H9 (cell line): Measurements from ENCODE around the gene GZMH. TPM values are rescaled to one million over a fixed set of nuclear protein-coding genes. Genes with fewer than 3 reads are reported as not detected.

ENCODE experiments used
- DNase-seq: peaks from one replicate; pipeline ENCODE4 v3.0.0-alpha.2; 2017
- H2AFZ ChIP-seq: one replicate; pipeline ENCODE4 v1.6.1; 2013; ENCODE audit warnings: mild to moderate bottlenecking, low read length, control low read depth, moderate library complexity
- H2AK5ac ChIP-seq: 2 replicates; pipeline ENCODE4 v1.6.1; 2013; ENCODE audit warnings: low read length, control low read depth, mixed read lengths; ENCODE audit not compliant: insufficient read length
- H2BK120ac ChIP-seq: one replicate; pipeline ENCODE4 v1.6.1; 2013; ENCODE audit warnings: low read depth, mild to moderate bottlenecking, low read length, control low read depth, inconsistent platforms; ENCODE audit not compliant: poor library complexity, severe bottlenecking
- H2BK12ac ChIP-seq: 2 replicates; pipeline ENCODE4 v1.6.1; 2013; ENCODE audit warnings: low read length, control low read depth, mixed read lengths, low read depth; ENCODE audit not compliant: insufficient read length
- H2BK15ac ChIP-seq: 2 replicates; pipeline ENCODE4 v1.6.1; 2013; ENCODE audit warnings: low read depth, low read length, control low read depth
- H2BK20ac ChIP-seq: one replicate; pipeline ENCODE4 v1.6.1; 2013; ENCODE audit warnings: low read depth, mild to moderate bottlenecking, low read length, control low read depth, inconsistent platforms; ENCODE audit not compliant: poor library complexity, severe bottlenecking
- H2BK5ac ChIP-seq: 2 replicates; pipeline ENCODE4 v1.6.1; 2013; ENCODE audit warnings: low read length, control low read depth, mixed read lengths; ENCODE audit not compliant: insufficient read length
- H3K14ac ChIP-seq: 2 replicates; pipeline ENCODE4 v1.6.1; 2013; ENCODE audit warnings: low read length, control low read depth; ENCODE audit not compliant: insufficient read depth
- H3K18ac ChIP-seq: 2 replicates; pipeline ENCODE4 v1.6.1; 2013; ENCODE audit warnings: low read depth, mild to moderate bottlenecking, mixed read lengths, low read length, control low read depth; ENCODE audit not compliant: insufficient read length
- H3K23ac ChIP-seq: 2 replicates; pipeline ENCODE4 v1.6.1; 2013; ENCODE audit warnings: low read length, control low read depth, mixed read lengths, low read depth; ENCODE audit not compliant: insufficient read length
- H3K23me2 ChIP-seq: 2 replicates; pipeline ENCODE4 v1.6.1; 2013; ENCODE audit warnings: low read depth, mild to moderate bottlenecking, mixed read lengths, low read length, control low read depth; ENCODE audit not compliant: insufficient read length, poor library complexity, severe bottlenecking
- H3K27ac ChIP-seq: 2 replicates; pipeline ENCODE4 v1.5.1; 2013; ENCODE audit warnings: low read length, control low read depth, mixed read lengths, low read depth; ENCODE audit not compliant: insufficient read length
- H3K27me3 ChIP-seq: 2 replicates; pipeline ENCODE4 v1.6.1; 2013; ENCODE audit warnings: low read length, control low read depth, inconsistent platforms; ENCODE audit not compliant: insufficient read depth
- H3K4ac ChIP-seq: 2 replicates; pipeline ENCODE4 v1.6.1; 2013; ENCODE audit warnings: low read depth, mild to moderate bottlenecking, control low read depth, inconsistent platforms, low read length, moderate library complexity
- H3K4me1 ChIP-seq: 2 replicates; pipeline ENCODE4 v1.6.1; 2013; ENCODE audit warnings: low read length, control low read depth, inconsistent platforms; ENCODE audit not compliant: insufficient read depth
- H3K4me2 ChIP-seq: 2 replicates; pipeline ENCODE4 v1.6.1; 2013; ENCODE audit warnings: low read length, control low read depth, mixed read lengths; ENCODE audit not compliant: insufficient read length, insufficient read depth
- H3K56ac ChIP-seq: 2 replicates; pipeline ENCODE4 v1.6.1; 2013; ENCODE audit warnings: low read depth, mild to moderate bottlenecking, mixed read lengths, low read length, control low read depth; ENCODE audit not compliant: insufficient read length
- H3K79me1 ChIP-seq: 2 replicates; pipeline ENCODE4 v1.6.1; 2013; ENCODE audit warnings: low read depth, mild to moderate bottlenecking, moderate library complexity, low read length, control low read depth, inconsistent platforms; ENCODE audit not compliant: insufficient read depth, poor library complexity, severe bottlenecking
- H3K79me2 ChIP-seq: 2 replicates; pipeline ENCODE4 v1.6.1; 2013; ENCODE audit warnings: low read length, control low read depth, inconsistent platforms; ENCODE audit not compliant: insufficient read depth
- H3K9ac ChIP-seq: 2 replicates; pipeline ENCODE4 v1.6.1; 2013; ENCODE audit warnings: low read length, control low read depth, mixed read lengths; ENCODE audit not compliant: insufficient read length; ENCODE audit errors: extremely low read depth
- H3K9me3 ChIP-seq: one replicate; pipeline ENCODE4 v1.6.1; 2013; ENCODE audit warnings: low read depth, low read length, inconsistent platforms; ENCODE audit not compliant: control insufficient read depth
- H3T11ph ChIP-seq: one replicate; pipeline ENCODE4 v1.6.1; 2013; ENCODE audit warnings: mild to moderate bottlenecking, low read length, control low read depth, inconsistent platforms
- H4K20me1 ChIP-seq: one replicate; pipeline ENCODE4 v1.6.1; 2013; ENCODE audit not compliant: control insufficient read depth, insufficient read length, insufficient read depth
- H4K5ac ChIP-seq: 2 replicates; pipeline ENCODE4 v1.6.1; 2013; ENCODE audit warnings: low read depth, mild to moderate bottlenecking, mixed read lengths, low read length, control low read depth; ENCODE audit not compliant: insufficient read length
- H4K8ac ChIP-seq: replicated peaks from 2 replicates; pipeline ENCODE4 v1.6.1; 2013; ENCODE audit warnings: low read length, control low read depth, mixed read lengths, low read depth; ENCODE audit not compliant: insufficient read length
- H4K91ac ChIP-seq: 2 replicates; pipeline ENCODE4 v1.6.1; 2013; ENCODE audit warnings: low read depth, mild to moderate bottlenecking, moderate library complexity, mixed read lengths, low read length, control low read depth; ENCODE audit not compliant: insufficient read length
- H3K27ac Mint-ChIP-seq, 3 experiments: 2 replicates in 2 of 3; 3 replicates in 1 of 3; pipeline ENCODE4 v1.8.0; 2020 to 2021; ENCODE audit warnings: mixed read lengths in 3 of 3, mild to moderate bottlenecking in 1 of 3, moderate library complexity in 1 of 3
- H3K27me3 Mint-ChIP-seq: 2 replicates; pipeline ENCODE4 v1.8.0; 2021; ENCODE audit warnings: low read depth, mild to moderate bottlenecking, moderate library complexity, mixed read lengths
- H3K36me3 Mint-ChIP-seq, 3 experiments: 2 replicates in 2 of 3; 3 replicates in 1 of 3; pipeline ENCODE4 v1.8.0; 2020 to 2021; ENCODE audit warnings: low read depth in 3 of 3, mixed read lengths in 3 of 3; ENCODE audit not compliant: insufficient read depth in 1 of 3
- H3K4me1 Mint-ChIP-seq, 2 experiments: 2 replicates each; pipeline ENCODE4 v1.8.0; 2020; ENCODE audit warnings: mixed read lengths in 2 of 2
- H3K4me3 Mint-ChIP-seq, 2 experiments: 2 replicates in 1 of 2; 3 replicates in 1 of 2; pipeline ENCODE4 v1.8.0; 2020 to 2021; ENCODE audit warnings: mild to moderate bottlenecking in 2 of 2, mixed read lengths in 2 of 2, moderate library complexity in 1 of 2
- H3K9me3 Mint-ChIP-seq, 2 experiments: 2 replicates in 1 of 2; 3 replicates in 1 of 2; pipeline ENCODE4 v1.8.0; 2020; ENCODE audit warnings: mild to moderate bottlenecking in 2 of 2, mixed read lengths in 2 of 2, moderate library complexity in 1 of 2
- WGBS: extraction: QIAGEN DNeasy Blood & Tissue Kit; methylation state at CpG from one replicate; pipeline ENCODE4 v1.1.7; 2013; ENCODE audit warnings: missing lambda C conversion rate, low lambda C conversion rate, mixed read lengths; ENCODE audit not compliant: insufficient read length; ENCODE audit errors: extremely low coverage; 5-methylcytosine and 5-hydroxymethylcytosine counted together
- total RNA-seq: library from RNA; stranded (reverse); gene quantifications from 2 replicates; pipeline ENCODE4 v1.2.1, GENCODE V29; 2021
- TF ChIP-seq, protein P1 (sequence below): fragments of 200-600 bp; sonication (generic); conservative IDR thresholded peaks from 3 replicates; pipeline ENCODE4 v1.8.0; 2021; ENCODE audit warnings: antibody characterized with exemption, mild to moderate bottlenecking

Gene GZMH
- total RNA-seq, 1 experiment from 2014 or later, result not detected

DNA sequence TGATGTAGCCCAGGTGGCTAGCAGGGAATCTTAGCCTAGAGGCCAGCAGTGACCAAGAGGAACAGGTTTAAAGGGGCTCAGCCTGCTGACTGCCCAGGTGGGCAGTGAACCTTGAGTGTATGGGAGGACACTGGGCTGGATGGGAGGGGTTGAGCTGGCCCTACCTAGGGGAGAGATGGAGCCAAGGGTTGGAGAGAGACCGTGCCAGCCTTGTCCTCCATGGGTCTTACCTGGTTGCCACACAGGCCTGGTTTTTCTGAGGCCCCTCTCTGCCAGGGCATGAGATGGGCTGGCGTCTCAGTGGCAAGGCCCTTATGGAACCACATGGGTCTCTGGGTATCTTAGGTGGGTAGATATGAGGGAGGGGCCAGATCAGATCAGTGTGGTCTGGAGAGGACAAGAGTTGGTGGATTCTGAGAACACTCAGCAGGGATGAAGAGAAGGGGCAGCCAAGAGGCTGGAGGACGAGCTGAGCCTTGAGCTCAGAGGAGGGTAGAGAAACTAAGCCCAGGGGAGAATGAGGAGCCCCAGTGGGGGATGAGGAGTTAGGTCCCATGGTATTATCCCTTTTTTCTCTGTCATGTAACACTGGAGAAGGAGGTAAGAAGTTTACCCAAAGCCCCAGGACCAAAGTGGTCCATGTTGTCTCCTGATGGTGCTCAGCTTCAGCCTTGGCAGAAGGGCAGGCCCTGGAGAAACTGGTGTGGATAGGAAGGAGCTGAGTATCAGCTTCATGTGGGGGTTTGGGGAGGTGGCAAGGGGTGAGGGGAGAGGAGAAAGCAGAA, 20.8 kb upstream of the GZMH start:
- Histone ChIP-seq H3K18ac (no peak overlapping the region), H3K14ac (no peak overlapping the region), H2BK15ac (no peak overlapping the region), H2BK5ac (no peak overlapping the region), H4K91ac (no peak overlapping the region), H3K27me3 (no peaks in the 10 kb centered on the region), H3K4me2 (no peak overlapping the region), H3K79me2 (no peaks in the 10 kb centered on the region), H3K9me3 (no peaks in the 10 kb centered on the region), H3K27ac (no peak overlapping the region), H3K4me1 (no peaks in the 10 kb centered on the region; the same call in 1 of the 2 replicates), H3K4ac (no peak overlapping the region), H2BK12ac (no peak overlapping the region), H2AK5ac (no peak overlapping the region), H4K20me1 (no peaks in the 10 kb centered on the region), H4K8ac (no peak overlapping the region), H4K5ac (no peak overlapping the region), H3K56ac (no peak overlapping the region), H3K23ac (no peak overlapping the region), H3T11ph (no peak overlapping the region), H2BK20ac (no peak overlapping the region), H3K79me1 (no peaks in the 10 kb centered on the region), H3K9ac (no peak overlapping the region), H2BK120ac (no peak overlapping the region), H3K23me2 (no peaks in the 10 kb centered on the region), H2AFZ (no peak overlapping the region)
- TF ChIP-seq, protein P1, sequence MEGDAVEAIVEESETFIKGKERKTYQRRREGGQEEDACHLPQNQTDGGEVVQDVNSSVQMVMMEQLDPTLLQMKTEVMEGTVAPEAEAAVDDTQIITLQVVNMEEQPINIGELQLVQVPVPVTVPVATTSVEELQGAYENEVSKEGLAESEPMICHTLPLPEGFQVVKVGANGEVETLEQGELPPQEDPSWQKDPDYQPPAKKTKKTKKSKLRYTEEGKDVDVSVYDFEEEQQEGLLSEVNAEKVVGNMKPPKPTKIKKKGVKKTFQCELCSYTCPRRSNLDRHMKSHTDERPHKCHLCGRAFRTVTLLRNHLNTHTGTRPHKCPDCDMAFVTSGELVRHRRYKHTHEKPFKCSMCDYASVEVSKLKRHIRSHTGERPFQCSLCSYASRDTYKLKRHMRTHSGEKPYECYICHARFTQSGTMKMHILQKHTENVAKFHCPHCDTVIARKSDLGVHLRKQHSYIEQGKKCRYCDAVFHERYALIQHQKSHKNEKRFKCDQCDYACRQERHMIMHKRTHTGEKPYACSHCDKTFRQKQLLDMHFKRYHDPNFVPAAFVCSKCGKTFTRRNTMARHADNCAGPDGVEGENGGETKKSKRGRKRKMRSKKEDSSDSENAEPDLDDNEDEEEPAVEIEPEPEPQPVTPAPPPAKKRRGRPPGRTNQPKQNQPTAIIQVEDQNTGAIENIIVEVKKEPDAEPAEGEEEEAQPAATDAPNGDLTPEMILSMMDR, result no peak
- no peak overlapping the region for H3K4me3 Mint-ChIP-seq
- WGBS, result no CpG with 5 or more reads among the region's 3 CpGs
- peaks cover 4 to 87% of the 10 kb centered on the region in 2 experiments; a peak in 3 of 5 replicates for H3K9me3 Mint-ChIP-seq
- peaks cover 0 to 27% (median 7%) of the 10 kb centered on the region in 3 experiments; a peak in 4 of 7 replicates for H3K36me3 Mint-ChIP-seq
- peaks cover 6% of the 10 kb centered on the region for H3K27me3 Mint-ChIP-seq
- DNase-seq, result no peak
- no peak overlapping the region; a peak in 1 of 7 replicates for H3K27ac Mint-ChIP-seq
- no peaks in the 10 kb centered on the region for H3K4me1 Mint-ChIP-seq
